Umbilical cord (tissue), 2 donors: Measurements from ENCODE around the gene CYP17A1. TPM values are rescaled to one million over a fixed set of nuclear protein-coding genes. Genes with fewer than 3 reads are reported as not detected.
"Not testable (repeated sequence)": the region's sequence is repeated elsewhere in the genome, so short reads cannot be mapped to it uniquely, and the experiment has no call there.

Experiments used
- DNase-seq: peaks from one replicate; pipeline ENCODE4 v3.0.0-alpha.2; 2015; ENCODE audit warnings: low spot score
- total RNA-seq: library from RNA; depleted of rRNA; stranded (reverse); fragments of >200 nt; gene quantifications from one replicate; pipeline ENCODE4 v1.2.3, GENCODE V29; 2014; ENCODE audit warnings: low replicate concordance; ENCODE audit not compliant: insufficient read depth

CYP17A1 gene
- total RNA-seq, result 1.2 TPM

GRCh38 chr10:102837230-102837721 lies at the start of gene CYP17A1:
Gene CYP17A1 (minus strand): TSS chr10:102837413. CDS start chr10:102837361, 52 bp downstream.
- no peak for DNase-seq

- no peak for DNase-seq
Measured at GRCh38 chr10:102880256-102880655, 43.0 kb upstream of the CYP17A1 start.

GRCh38 chr10:102878629-102879028 lies 41.4 kb upstream of the CYP17A1 start:
- no peak for DNase-seq

GRCh38 chr10:102876747-102877153 lies 39.5 kb upstream of the CYP17A1 start:
- DNase-seq, result no peak

- no peak for DNase-seq
Measured at GRCh38 chr10:102872163-102872562, 35.0 kb upstream of the CYP17A1 start.

GRCh38 chr10:102870221-102870620 lies 33.0 kb upstream of the CYP17A1 start:
- DNase-seq, result no peak

GRCh38 chr10:102869258-102870198 lies 32.3 kb upstream of the CYP17A1 start, which contains the start of gene AS3MT:
Gene AS3MT (plus strand): TSS chr10:102869470. CDS start chr10:102869593, 123 bp downstream.
- peak; percentile 48 for DNase-seq

GRCh38 chr10:102868911-102869257 lies 31.7 kb upstream of the CYP17A1 start:
- DNase-seq, result peak; percentile 40

GRCh38 chr10:102865620-102866019 lies 28.4 kb upstream of the CYP17A1 start:
- no peak for DNase-seq

- DNase-seq, result no peak
Measured at GRCh38 chr10:102863660-102864059, 26.4 kb upstream of the CYP17A1 start.

- DNase-seq, result no peak
Measured at GRCh38 chr10:102859911-102860310, 22.7 kb upstream of the CYP17A1 start.

GRCh38 chr10:102856758-102857424 lies 19.7 kb upstream of the CYP17A1 start:
- no peak for DNase-seq

- peak; percentile 28 for DNase-seq
Measured at GRCh38 chr10:102855731-102856436, 18.7 kb upstream of the CYP17A1 start.

GRCh38 chr10:102853237-102853636 lies 16.0 kb upstream of the CYP17A1 start:
- not testable (repeated sequence) for DNase-seq

GRCh38 chr10:102850025-102850518 lies 12.9 kb upstream of the CYP17A1 start:
- no peak for DNase-seq

- no peak for DNase-seq
Measured at GRCh38 chr10:102845352-102845902, 8.2 kb upstream of the CYP17A1 start.

- not testable (repeated sequence) for DNase-seq
Measured at GRCh38 chr10:102844190-102844776, 7.1 kb upstream of the CYP17A1 start.

GRCh38 chr10:102843139-102843538 lies 5.9 kb upstream of the CYP17A1 start:
- not testable (repeated sequence) for DNase-seq

GRCh38 chr10:102841827-102842345 lies 4.7 kb upstream of the CYP17A1 start:
- DNase-seq, result no peak

GRCh38 chr10:102838276-102838927 lies 1.2 kb upstream of the CYP17A1 start:
- DNase-seq, result not testable (repeated sequence)
